ENCODE results near the gene ABL1.

ABL1 gene

DNA sequence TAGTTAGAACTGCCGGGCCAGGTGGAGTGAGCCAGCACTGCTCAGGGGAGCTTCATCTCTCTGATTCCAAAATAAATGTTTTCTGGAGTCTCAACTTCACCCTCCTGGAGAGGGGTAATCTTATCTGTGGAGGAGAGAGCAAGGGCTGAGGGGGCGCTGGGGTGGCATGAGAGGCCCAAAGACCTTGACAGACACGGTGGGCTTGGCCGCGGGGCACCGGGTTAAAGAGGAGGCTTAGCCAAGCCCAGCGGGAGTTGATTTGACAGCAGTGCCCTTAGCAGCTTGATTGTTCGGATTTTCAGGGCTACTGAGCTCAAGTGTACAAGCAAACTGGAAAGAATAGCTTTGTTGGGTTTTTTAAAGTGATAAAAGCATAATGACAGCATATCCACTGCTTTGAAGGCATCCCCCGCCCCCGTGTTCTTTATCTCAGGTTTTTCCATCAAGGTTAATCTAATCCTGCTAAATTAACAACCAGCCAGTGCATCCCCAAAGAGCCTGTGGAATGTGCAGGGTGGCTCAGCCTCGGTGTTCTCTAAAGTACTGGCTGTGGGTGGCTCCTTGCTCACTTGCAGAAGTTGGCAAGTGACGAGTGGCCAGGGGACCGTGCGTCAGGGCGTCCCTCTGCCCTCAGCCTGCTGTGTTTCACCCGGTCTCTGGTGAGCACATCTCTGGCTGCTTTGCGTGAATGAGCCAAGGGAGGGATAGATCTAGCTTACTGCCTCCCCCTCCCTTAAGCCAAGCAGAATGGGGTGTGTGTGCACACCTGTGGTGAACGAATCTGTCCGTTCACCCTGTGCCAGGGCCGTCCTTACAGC, 56.0 kb downstream of the ABL1 start:
- H3K9me3 ChIP-seq (ENCODE audit: control insufficient read depth, insufficient read depth, low read depth, low read length): no peaks in the 10 kb centered on the region
- no peak overlapping the region for H3K4me3 ChIP-seq (ENCODE audit: low read depth, low read length)
- POLR2A ChIA-PET: interaction anchor here (0.5 to 1.6 kb wide), 2 partner anchors 9 to 180 kb away, joined by 3 read pairs; no protein-coding TSS in a partner anchor
- H3K36me3 ChIP-seq (ENCODE audit: control insufficient read depth in 2 of 2, insufficient read depth in 1 of 2, low read length in 2 of 2): peaks cover 0 to 66% of the 10 kb centered on the region in 2 experiments; a peak in 1 of 3 replicates
- TF ChIP-seq ZNF510 (tag by site-specific recombination; IDR thresholded peaks at IDR 0.05; ENCODE audit: insufficient replicate concordance) (no peak), ZNF324 (tag by site-specific recombination; IDR thresholded peaks at IDR 0.05) (no peak), ZNF629 (tag by site-specific recombination; IDR thresholded peaks at IDR 0.05) (no peak), ZNF266 (tag by site-specific recombination; IDR thresholded peaks at IDR 0.05; ENCODE audit: low read depth) (no peak)
- CTCF ChIA-PET: interaction anchor here (0.5 to 4.9 kb wide), 6 partner anchors 22 to 357 kb away, joined by 3 to 31 read pairs (median 13); no protein-coding TSS in a partner anchor
- no peaks in the 10 kb centered on the region for H3K4me1 ChIP-seq (ENCODE audit: control insufficient read depth, insufficient read depth, low read length)
- H3K27ac ChIP-seq (ENCODE audit: extremely low read depth, low read depth, low read length): no peak overlapping the region

DNA sequence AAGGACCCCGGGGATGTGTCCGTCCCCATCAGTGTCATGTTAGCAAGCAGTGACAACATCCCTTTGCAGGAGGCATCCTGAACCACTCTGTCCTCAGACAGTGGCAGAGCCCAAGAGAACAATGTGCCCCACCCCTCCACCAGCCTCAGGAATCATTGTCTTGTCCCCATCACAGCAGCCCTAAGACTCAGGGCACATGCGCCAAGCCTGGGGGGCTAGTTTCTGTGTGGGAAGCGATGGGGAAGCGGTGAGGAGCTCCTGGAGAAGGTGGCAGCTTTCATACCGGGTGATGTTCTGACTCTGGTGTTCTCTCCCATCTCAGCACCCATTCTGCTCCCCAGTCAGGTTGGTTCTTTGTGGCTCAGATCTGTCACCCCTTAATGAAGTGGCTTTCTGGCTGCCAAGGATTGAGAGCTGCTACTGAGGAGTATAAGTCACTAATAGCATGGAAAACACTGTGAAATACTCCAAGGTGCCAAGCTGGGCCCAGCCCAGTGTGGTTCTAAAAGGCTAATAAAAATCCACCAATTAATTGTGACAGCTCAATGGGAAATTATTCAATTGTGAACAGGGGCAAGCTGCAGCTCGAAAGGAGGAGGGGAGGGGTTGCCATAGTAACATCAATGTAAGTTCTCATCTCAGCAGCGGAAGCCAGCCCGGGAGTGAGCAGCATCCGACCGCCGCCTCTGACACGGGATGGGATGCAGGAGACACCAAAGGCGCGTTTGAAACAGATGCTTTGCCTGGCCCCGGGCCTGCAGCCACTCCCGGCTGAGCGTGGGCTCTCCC, 56.8 kb downstream of the ABL1 start:
- Histone ChIP-seq H3K4me3 (ENCODE audit: low read depth, low read length) (no peak overlapping the region), H3K9me3 (ENCODE audit: control insufficient read depth, insufficient read depth, low read depth, low read length) (no peaks in the 10 kb centered on the region), H3K36me3 (ENCODE audit: control insufficient read depth in 2 of 2, insufficient read depth in 1 of 2, low read length in 2 of 2) (peaks cover 0 to 58% of the 10 kb centered on the region in 2 experiments; a peak in 1 of 3 replicates), H3K4me1 (ENCODE audit: control insufficient read depth, insufficient read depth, low read length) (no peaks in the 10 kb centered on the region), H3K27ac (ENCODE audit: extremely low read depth, low read depth, low read length) (no peak overlapping the region)
- CTCF ChIA-PET: interaction anchor here (0.6 to 4.9 kb wide), 4 partner anchors 23 to 356 kb away, joined by 5 to 31 read pairs (median 16); no protein-coding TSS in a partner anchor
- POLR2A ChIA-PET: no interaction called here
- TF ChIP-seq, protein P1, sequence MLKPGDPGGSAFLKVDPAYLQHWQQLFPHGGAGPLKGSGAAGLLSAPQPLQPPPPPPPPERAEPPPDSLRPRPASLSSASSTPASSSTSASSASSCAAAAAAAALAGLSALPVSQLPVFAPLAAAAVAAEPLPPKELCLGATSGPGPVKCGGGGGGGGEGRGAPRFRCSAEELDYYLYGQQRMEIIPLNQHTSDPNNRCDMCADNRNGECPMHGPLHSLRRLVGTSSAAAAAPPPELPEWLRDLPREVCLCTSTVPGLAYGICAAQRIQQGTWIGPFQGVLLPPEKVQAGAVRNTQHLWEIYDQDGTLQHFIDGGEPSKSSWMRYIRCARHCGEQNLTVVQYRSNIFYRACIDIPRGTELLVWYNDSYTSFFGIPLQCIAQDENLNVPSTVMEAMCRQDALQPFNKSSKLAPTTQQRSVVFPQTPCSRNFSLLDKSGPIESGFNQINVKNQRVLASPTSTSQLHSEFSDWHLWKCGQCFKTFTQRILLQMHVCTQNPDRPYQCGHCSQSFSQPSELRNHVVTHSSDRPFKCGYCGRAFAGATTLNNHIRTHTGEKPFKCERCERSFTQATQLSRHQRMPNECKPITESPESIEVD (tag by site-specific recombination; IDR thresholded peaks at IDR 0.05): no peak
- TF ChIP-seq OSR2 (tag by site-specific recombination; IDR thresholded peaks at IDR 0.05) (no peak), ZIC2 (tag by site-specific recombination; IDR thresholded peaks at IDR 0.05) (no peak), ZNF830 (tag by site-specific recombination; IDR thresholded peaks at IDR 0.05; ENCODE audit: low read depth) (no peak), YY1 (tag by site-specific recombination; IDR thresholded peaks at IDR 0.05) (no peak), ZNF10 (tag by site-specific recombination; IDR thresholded peaks at IDR 0.05) (no peak), ZNF596 (tag by site-specific recombination; IDR thresholded peaks at IDR 0.05) (no peak), EGR2 (tag by site-specific recombination; IDR thresholded peaks at IDR 0.05; ENCODE audit: low read depth) (no peak), ZFHX2 (tag by site-specific recombination; conservative IDR thresholded peaks at IDR 0.05) (no peak), GFI1B (tag by site-specific recombination; IDR thresholded peaks at IDR 0.05) (no peak), SP2 (tag by site-specific recombination; IDR thresholded peaks at IDR 0.05) (no peak), ZNF239 (tag by site-specific recombination; IDR thresholded peaks at IDR 0.05) (no peak), KLF1 (tag by site-specific recombination; IDR thresholded peaks at IDR 0.05) (no peak), ZNF2 (tag by site-specific recombination; IDR thresholded peaks at IDR 0.05) (no peak), SP7 (tag by site-specific recombination; IDR thresholded peaks at IDR 0.05) (no peak), ZNF37A (tag by site-specific recombination; IDR thresholded peaks at IDR 0.05) (no peak)
- TF ChIP-seq, protein P2, sequence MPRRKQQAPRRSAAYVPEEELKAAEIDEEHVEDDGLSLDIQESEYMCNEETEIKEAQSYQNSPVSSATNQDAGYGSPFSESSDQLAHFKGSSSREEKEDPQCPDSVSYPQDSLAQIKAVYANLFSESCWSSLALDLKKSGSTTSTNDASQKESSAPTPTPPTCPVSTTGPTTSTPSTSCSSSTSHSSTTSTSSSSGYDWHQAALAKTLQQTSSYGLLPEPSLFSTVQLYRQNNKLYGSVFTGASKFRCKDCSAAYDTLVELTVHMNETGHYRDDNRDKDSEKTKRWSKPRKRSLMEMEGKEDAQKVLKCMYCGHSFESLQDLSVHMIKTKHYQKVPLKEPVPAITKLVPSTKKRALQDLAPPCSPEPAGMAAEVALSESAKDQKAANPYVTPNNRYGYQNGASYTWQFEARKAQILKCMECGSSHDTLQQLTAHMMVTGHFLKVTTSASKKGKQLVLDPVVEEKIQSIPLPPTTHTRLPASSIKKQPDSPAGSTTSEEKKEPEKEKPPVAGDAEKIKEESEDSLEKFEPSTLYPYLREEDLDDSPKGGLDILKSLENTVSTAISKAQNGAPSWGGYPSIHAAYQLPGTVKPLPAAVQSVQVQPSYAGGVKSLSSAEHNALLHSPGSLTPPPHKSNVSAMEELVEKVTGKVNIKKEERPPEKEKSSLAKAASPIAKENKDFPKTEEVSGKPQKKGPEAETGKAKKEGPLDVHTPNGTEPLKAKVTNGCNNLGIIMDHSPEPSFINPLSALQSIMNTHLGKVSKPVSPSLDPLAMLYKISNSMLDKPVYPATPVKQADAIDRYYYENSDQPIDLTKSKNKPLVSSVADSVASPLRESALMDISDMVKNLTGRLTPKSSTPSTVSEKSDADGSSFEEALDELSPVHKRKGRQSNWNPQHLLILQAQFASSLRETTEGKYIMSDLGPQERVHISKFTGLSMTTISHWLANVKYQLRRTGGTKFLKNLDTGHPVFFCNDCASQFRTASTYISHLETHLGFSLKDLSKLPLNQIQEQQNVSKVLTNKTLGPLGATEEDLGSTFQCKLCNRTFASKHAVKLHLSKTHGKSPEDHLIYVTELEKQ (tag by site-specific recombination; IDR thresholded peaks at IDR 0.05; ENCODE audit: borderline replicate concordance): no peak

All from HEK293 (cell line).